Peyer's patch (tissue), 4 donors: ENCODE data around the gene SYCE3. TPM values are rescaled to one million over a fixed set of nuclear protein-coding genes. Genes with fewer than 3 reads are reported as not detected.
"Not testable (repeated sequence)": the region's sequence is repeated elsewhere in the genome, so short reads cannot be mapped to it uniquely, and the experiment has no call there.

Experiments
- DNase-seq, 3 donors: peaks; one replicate each; pipeline ENCODE4 v3.0.0-alpha.2; 2017 to 2019
- H3K27ac ChIP-seq, 4 donors: fragments of 200-600 bp; sonication (generic); one replicate each; pipeline ENCODE4 v1.5.1; 2016 to 2019
- H3K27me3 ChIP-seq, 2 donors: fragments of 200-600 bp; sonication (generic); one replicate each; pipeline ENCODE4 v1.5.1; 2019
- H3K36me3 ChIP-seq, 3 donors: fragments of 200-600 bp; sonication (generic); one replicate each; pipeline ENCODE4 v1.5.1; 2016 to 2019
- H3K4me1 ChIP-seq, 4 donors: fragments of 200-600 bp; sonication (generic); one replicate each; pipeline ENCODE4 v1.5.1; 2016 to 2019
- H3K4me3 ChIP-seq, 4 donors: fragments of 200-600 bp; sonication (generic); 1 replicate in 3 of 4; 2 replicates in 1 of 4; pipeline ENCODE4 v1.5.1; 2016 to 2019; ENCODE audit warnings: mild to moderate bottlenecking in 1 of 4
- H3K9me3 ChIP-seq, 4 donors: fragments of 200-600 bp; sonication (generic); one replicate each; pipeline ENCODE4 v1.5.1; 2016 to 2019; ENCODE audit warnings: mild to moderate bottlenecking in 1 of 4
- POLR2A ChIP-seq, 2 donors: fragments of 450-650 bp; IDR thresholded peaks; one replicate each; pipeline ENCODE4 v1.5.1; 2017; ENCODE audit warnings: antibody characterized with exemption in 2 of 2, mild to moderate bottlenecking in 2 of 2, moderate library complexity in 2 of 2
- total RNA-seq, 4 donors: library from RNA; depleted of rRNA; stranded (reverse); fragments of >200 nt; gene quantifications; one replicate each; pipeline ENCODE4 v1.1.0, GENCODE V29; 2016
- TF ChIP-seq, protein P1 (sequence below), 6 experiments: fragments of 450-650 bp in 4 of 6; fragments of 200-600 bp in 2 of 6; sonication (generic) in 1 of 6; IDR thresholded peaks; one replicate each; pipeline ENCODE4 v1.5.1; 2017 to 2019; ENCODE audit warnings: antibody characterized with exemption in 6 of 6, mild to moderate bottlenecking in 3 of 6, moderate library complexity in 1 of 6

The SYCE3 gene
- total RNA-seq, 4 donors from 2014 or later: not detected

DNA sequence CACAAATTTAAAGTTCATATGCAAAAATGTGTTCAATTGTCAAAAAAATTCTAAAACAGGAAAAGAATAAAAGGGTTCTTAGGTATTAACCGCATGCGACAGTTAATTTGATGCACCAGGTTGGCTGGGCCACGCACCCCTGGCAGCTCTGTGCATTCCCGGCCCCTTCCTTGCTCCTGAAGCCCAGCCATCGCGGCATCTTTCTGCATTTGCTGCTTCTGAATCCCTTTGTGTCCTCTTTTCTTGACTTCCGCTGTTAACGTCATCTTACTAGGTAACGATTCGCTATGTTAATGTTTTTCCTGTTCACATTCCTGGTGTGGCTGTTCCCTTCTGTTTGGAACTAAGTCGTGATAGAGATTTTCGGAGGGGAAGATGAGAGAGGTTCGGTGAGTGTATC, 25.0 kb downstream of the SYCE3 start:
- no peaks in the 10 kb centered on the region for H3K9me3 ChIP-seq
- H3K36me3 ChIP-seq: no peaks in the 10 kb centered on the region
- peak overlapping the region; percentile 89 to 93 (median 92) for H3K27ac ChIP-seq
- H3K27me3 ChIP-seq: no peaks in the 10 kb centered on the region
- H3K4me1 ChIP-seq: peaks cover 4 to 26% (median 13%) of the 10 kb centered on the region in 4 donors
- no peak for TF ChIP-seq POLR2A (IDR thresholded peaks at IDR 0.05)
- TF ChIP-seq, protein P1, sequence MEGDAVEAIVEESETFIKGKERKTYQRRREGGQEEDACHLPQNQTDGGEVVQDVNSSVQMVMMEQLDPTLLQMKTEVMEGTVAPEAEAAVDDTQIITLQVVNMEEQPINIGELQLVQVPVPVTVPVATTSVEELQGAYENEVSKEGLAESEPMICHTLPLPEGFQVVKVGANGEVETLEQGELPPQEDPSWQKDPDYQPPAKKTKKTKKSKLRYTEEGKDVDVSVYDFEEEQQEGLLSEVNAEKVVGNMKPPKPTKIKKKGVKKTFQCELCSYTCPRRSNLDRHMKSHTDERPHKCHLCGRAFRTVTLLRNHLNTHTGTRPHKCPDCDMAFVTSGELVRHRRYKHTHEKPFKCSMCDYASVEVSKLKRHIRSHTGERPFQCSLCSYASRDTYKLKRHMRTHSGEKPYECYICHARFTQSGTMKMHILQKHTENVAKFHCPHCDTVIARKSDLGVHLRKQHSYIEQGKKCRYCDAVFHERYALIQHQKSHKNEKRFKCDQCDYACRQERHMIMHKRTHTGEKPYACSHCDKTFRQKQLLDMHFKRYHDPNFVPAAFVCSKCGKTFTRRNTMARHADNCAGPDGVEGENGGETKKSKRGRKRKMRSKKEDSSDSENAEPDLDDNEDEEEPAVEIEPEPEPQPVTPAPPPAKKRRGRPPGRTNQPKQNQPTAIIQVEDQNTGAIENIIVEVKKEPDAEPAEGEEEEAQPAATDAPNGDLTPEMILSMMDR (IDR thresholded peaks at IDR 0.05): no peak
- DNase-seq: no peak
- no peak overlapping the region for H3K4me3 ChIP-seq

DNA sequence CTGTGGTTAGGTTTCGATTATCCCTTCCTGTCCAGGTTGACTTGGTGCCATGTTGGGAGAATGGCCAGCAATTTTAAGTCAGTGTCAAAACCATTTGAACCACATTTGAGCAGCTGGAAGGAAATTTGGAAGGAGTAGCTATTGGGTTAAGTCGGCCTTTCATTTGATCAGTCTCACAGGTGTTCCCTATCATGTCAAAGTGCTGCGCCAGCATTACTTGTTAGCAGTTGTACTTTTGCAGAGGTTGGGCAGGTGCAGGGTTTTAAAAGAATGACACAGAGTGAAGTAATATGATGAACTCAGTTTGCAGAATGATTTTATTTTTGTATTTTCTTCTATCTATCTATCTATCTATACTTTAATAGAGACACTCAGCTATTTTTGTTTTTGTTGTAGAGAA, 26.5 kb downstream of the SYCE3 start:
- peaks cover under 1 to 30% (median 14%) of the 10 kb centered on the region in 4 donors for H3K4me1 ChIP-seq

DNA sequence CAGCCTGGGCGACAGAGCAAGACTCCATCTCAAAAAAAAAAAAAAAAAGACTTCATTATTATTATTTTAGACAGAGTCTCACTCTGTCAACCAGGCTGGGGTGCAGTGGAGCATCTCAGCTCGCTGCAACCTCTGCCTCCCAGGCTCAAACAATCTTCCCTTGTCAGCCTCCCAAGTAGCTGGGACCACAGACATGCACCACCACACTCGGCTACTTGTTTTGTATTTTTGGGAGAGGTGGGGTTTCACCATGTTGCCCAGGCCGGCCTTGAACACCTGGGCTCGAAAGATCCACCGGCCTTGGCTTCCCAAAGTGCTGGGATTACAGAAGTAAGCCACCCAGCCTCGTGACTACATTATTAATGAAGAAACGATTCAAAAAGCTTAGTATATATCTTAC, 27.6 kb downstream of the SYCE3 start:
- TF ChIP-seq POLR2A (IDR thresholded peaks at IDR 0.05): no peak
- TF ChIP-seq, protein P1 (IDR thresholded peaks at IDR 0.05): no peak
- no peak overlapping the region for H3K4me3 ChIP-seq
- peak overlapping the region in 1 of 4 donors; percentile 100 for H3K27ac ChIP-seq
- no peak for DNase-seq
- H3K9me3 ChIP-seq: no peaks in the 10 kb centered on the region
- peaks cover 0 to 29% (median 13%) of the 10 kb centered on the region in 4 donors for H3K4me1 ChIP-seq
- no peaks in the 10 kb centered on the region for H3K27me3 ChIP-seq
- no peaks in the 10 kb centered on the region for H3K36me3 ChIP-seq

More for the DNA sequence above, 26.5 kb downstream of the SYCE3 start:
- no peaks in the 10 kb centered on the region for H3K9me3 ChIP-seq
- no peak for DNase-seq
- TF ChIP-seq, protein P1 (IDR thresholded peaks at IDR 0.05): no peak
- no peak for TF ChIP-seq POLR2A (IDR thresholded peaks at IDR 0.05)
- no peak overlapping the region for H3K27ac ChIP-seq
- no peaks in the 10 kb centered on the region for H3K36me3 ChIP-seq
- H3K4me3 ChIP-seq: no peak overlapping the region
- H3K27me3 ChIP-seq: no peaks in the 10 kb centered on the region

DNA sequence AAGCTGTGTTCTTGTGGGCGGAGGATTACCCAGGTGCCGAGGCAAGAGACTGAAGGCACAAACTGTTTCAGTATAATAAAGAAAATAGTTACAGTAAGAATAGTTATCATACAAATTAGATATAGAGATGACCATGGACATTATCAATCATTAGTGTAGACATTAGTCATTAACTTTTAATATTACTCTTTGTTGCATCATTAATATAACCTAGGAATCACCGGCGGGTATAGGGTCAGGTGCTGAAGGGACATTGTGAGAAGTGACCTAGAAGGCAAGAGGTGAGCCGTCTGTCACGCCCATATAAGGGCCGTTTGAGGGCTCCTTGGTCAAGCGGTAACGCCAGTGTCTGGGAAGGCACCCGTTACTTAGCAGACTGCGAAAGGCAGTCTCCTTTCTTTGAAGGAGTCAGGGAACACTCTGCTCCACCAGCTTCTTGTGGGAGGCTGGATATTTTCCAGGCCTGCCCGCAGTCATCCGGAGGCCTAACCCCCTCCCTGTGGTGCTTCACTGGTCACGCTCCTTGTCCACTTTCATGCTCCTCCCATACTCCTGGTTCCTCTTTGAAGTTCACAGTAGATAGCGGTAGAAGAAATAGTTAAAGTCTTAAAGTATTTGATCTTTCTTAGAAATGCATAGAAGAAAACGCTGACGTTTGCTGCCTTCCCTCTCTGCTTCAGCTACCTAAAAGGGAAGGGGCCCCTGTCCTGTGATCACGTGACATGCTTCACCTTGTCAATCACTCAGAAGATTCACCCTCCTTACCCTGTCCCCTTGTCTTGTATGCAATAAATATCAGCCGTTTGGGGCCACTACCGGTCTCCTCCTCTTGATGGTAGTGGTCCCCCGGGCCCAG, 28.6 kb downstream of the SYCE3 start:
- DNase-seq: peak in 1 of 3 donors; percentile 71
- H3K27me3 ChIP-seq, H3K9me3 ChIP-seq, H3K36me3 ChIP-seq, H3K4me3 ChIP-seq: not testable (repeated sequence)
- Histone ChIP-seq H3K27ac (peak overlapping the region; percentile 32 to 100 (median 52)), H3K4me1 (peaks cover 0 to 29% (median 13%) of the 10 kb centered on the region in 4 donors)

DNA sequence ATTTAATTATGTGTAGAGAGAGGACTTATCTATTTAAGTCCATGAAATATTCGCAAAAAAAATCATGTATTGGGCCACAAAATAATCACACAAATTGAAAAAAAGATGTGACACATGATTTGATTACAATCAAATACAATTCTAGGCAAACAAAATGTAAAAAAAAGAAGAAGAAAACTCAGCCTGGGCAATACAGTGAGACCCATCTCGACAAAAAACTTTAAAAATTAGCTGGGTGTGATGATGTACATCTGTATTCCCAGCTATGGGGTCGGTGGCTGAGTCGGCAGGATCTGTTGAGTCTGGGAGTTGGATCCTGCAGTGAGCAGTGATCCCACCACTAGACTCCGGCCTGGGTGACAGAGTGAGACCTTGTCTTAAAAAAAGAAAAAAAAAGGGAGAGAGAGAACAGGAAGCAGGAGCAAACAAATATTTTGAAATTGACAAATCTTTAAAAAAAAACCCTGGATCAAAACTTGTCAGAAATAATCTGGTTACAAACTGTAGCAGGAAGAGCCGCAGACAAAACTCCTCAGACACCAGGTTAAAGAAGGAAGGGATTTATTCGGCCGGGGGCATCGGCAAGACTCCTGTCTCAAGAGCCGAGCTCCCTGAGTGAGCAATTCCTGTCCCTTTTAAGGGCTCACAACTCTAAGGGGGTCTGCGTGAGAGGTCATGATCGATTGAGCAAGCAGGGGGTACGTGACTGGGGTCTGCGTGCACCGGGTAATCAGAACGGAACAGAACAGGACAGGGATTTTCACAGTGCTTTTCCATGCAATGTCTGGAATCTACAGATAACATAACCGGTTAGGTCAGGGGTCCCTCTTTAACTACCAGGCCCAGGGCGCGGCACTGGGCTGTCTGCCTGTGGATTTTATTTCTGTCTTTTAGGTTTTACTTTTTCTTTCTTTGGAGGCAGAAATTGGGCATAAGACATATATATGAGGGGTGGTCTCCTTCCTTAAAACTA, 29.6 kb downstream of the SYCE3 start:
- no peak for DNase-seq
- Histone ChIP-seq H3K9me3 (no peaks in the 10 kb centered on the region), H3K4me1 (peaks cover 0 to 29% (median 7%) of the 10 kb centered on the region in 4 donors), H3K27ac (peak overlapping the region; percentile 97 to 100 (median 98)), H3K4me3 (no peak overlapping the region), H3K36me3 (no peaks in the 10 kb centered on the region), H3K27me3 (no peaks in the 10 kb centered on the region)
- TF ChIP-seq, protein P1 (IDR thresholded peaks at IDR 0.05): no peak
- TF ChIP-seq POLR2A (IDR thresholded peaks at IDR 0.05): no peak
